K562 (cell line): Measurements from ENCODE around the gene TMEM141.
A peak's percentile ranks its signal among the peaks of the same experiment; 100 is the strongest.

Experiments
- DMBX1 ChIP-seq: fragments of 250-450 bp; sonication (Bioruptor Pico); IDR thresholded peaks from 2 replicates; pipeline ENCODE4 v1.8.0; 2022; ENCODE audit warnings: inconsistent platforms, mild to moderate bottlenecking, moderate library complexity, borderline replicate concordance
- GATA2 ChIP-seq: sonication (generic); formaldehyde crosslinking; IDR thresholded peaks from 2 replicates; pipeline ENCODE4 v1.4.0; 2020; ENCODE audit warnings: mild to moderate bottlenecking, missing genetic modification reagents
- HDAC2 ChIP-seq: fragments of 450-650 bp; IDR thresholded peaks from 2 replicates; pipeline ENCODE4 v1.6.1; 2016; ENCODE audit warnings: mild to moderate bottlenecking
- HMG20A ChIP-seq: fragments of 450-650 bp; formaldehyde crosslinking; conservative IDR thresholded peaks from 2 replicates; pipeline ENCODE4 v1.4.0; 2020; ENCODE audit warnings: mild to moderate bottlenecking, mixed read lengths
- KAT2B ChIP-seq: IDR thresholded peaks from one replicate; pipeline ENCODE4 v1.6.1; 2012; ENCODE audit warnings: low read depth, mild to moderate bottlenecking, control low read depth, inconsistent platforms, low read length, moderate library complexity
- LEF1 ChIP-seq: fragments of 450-650 bp; IDR thresholded peaks from 2 replicates; pipeline ENCODE4 v1.6.1; 2016; ENCODE audit warnings: mild to moderate bottlenecking
- NR2C2 ChIP-seq, 2 experiments: fragments of 200-800 bp in 1 of 2; sonication (Bioruptor generic) in 1 of 2; sonication (generic) in 1 of 2; formaldehyde crosslinking in 1 of 2; IDR thresholded peaks; 2 replicates each; pipeline versions ENCODE4 v1.6.1 to v1.8.0; 2016 to 2022; ENCODE audit warnings: mild to moderate bottlenecking in 1 of 2, missing compliant biosample characterization in 1 of 2, missing genetic modification characterization in 1 of 2, missing genetic modification reagents in 1 of 2
- SIX5 ChIP-seq, 2 experiments: IDR thresholded peaks; 2 replicates each; pipeline ENCODE4 v1.6.1; 2011; ENCODE audit warnings: low read length in 2 of 2, borderline replicate concordance in 1 of 2, low read depth in 1 of 2, mild to moderate bottlenecking in 1 of 2, moderate library complexity in 1 of 2; ENCODE audit not compliant: insufficient read depth in 1 of 2
- SP2 ChIP-seq: IDR thresholded peaks from 2 replicates; pipeline ENCODE4 v1.6.1; 2011; ENCODE audit warnings: mild to moderate bottlenecking, low read depth, low read length, moderate library complexity; ENCODE audit not compliant: poor library complexity, severe bottlenecking; ENCODE audit errors: extremely low read depth
- ZNF449 ChIP-seq: fragments of 250-450 bp; sonication (Bioruptor Pico); IDR thresholded peaks from 2 replicates; pipeline ENCODE4 v1.8.0; 2022; ENCODE audit warnings: moderate library complexity, mild to moderate bottlenecking, inconsistent platforms
- TF ChIP-seq, protein P1 (sequence below), 3 experiments: IDR thresholded peaks in 2 of 3; conservative IDR thresholded peaks in 1 of 3; 2 replicates each; pipeline ENCODE4 v1.5.1; 2011 to 2012; ENCODE audit warnings: low read length in 3 of 3, mild to moderate bottlenecking in 3 of 3, control low read depth in 2 of 3, improper control_type of control experiment in 1 of 3, inconsistent platforms in 1 of 3, low read depth in 1 of 3, mixed read lengths in 1 of 3, moderate library complexity in 1 of 3; ENCODE audit not compliant: insufficient read depth in 2 of 3
- TF ChIP-seq, protein P2 (sequence below): sonication (generic); formaldehyde crosslinking; IDR thresholded peaks from 2 replicates; pipeline ENCODE4 v1.9.0; 2022; ENCODE audit warnings: mild to moderate bottlenecking, missing genetic modification reagents
- TF ChIP-seq, protein P3 (sequence below): IDR thresholded peaks from 2 replicates; pipeline ENCODE4 v1.6.1; 2014; ENCODE audit warnings: antibody characterized with exemption

DNA sequence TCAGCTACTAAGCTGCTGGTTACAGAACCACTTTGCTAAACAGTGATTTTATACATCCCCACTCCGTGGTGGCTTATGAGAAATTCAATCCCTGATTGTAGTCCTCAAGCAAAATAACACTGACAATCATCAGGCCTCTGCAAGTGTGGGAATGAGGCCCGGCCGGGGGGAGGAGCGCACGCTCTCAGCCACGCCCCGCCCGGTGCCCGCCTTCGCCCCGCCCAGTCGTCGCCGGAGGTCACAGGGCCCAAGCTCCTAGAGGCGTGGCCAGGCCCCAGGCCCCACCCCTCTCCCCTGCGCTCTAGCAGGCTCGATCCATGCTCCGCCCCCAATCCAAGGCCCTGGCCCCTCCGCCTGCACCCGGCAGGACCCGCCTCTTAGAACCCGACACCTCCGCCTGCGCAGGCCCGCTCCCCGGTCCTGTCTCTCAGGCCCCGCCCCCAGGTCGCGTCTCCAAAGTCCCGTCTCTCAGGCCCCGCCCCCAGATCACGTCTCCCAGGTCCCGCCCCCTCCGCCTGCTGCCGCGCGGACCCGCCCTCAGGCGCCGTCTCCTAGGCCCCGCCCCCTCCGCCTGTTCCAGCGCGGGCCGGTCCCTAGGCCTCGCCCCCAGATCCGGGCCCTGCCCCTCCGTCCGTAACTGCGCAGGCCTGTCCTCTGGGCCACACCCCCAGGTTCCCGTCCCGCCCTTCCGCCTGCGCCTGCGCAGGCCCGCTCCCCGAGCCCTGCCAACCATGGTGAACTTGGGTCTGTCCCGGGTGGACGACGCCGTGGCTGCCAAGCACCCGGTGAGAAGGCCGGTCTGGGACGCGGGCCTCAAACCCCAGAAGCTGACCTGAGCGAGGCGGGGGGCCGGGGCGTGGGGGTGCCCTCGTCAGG lies at the start of gene TMEM141:
- no peak for TF ChIP-seq ZNF449 (CRISPR knock-in tag)
- TF ChIP-seq, protein P1, sequence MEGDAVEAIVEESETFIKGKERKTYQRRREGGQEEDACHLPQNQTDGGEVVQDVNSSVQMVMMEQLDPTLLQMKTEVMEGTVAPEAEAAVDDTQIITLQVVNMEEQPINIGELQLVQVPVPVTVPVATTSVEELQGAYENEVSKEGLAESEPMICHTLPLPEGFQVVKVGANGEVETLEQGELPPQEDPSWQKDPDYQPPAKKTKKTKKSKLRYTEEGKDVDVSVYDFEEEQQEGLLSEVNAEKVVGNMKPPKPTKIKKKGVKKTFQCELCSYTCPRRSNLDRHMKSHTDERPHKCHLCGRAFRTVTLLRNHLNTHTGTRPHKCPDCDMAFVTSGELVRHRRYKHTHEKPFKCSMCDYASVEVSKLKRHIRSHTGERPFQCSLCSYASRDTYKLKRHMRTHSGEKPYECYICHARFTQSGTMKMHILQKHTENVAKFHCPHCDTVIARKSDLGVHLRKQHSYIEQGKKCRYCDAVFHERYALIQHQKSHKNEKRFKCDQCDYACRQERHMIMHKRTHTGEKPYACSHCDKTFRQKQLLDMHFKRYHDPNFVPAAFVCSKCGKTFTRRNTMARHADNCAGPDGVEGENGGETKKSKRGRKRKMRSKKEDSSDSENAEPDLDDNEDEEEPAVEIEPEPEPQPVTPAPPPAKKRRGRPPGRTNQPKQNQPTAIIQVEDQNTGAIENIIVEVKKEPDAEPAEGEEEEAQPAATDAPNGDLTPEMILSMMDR (IDR thresholded peaks at IDR 0.05 in 2 of 3, conservative IDR thresholded peaks at IDR 0.05 in 1 of 3; ENCODE audit: insufficient read depth in 2 of 3, low read depth in 1 of 3, low read length in 3 of 3), result no peak; a peak in 2 of 6 replicates
- TF ChIP-seq HDAC2, result no peak
- no peak for TF ChIP-seq LEF1
- no peak for TF ChIP-seq HMG20A (CRISPR knock-in tag)
- no peak for TF ChIP-seq SIX5 (IDR thresholded peaks at IDR 0.05; ENCODE audit: borderline replicate concordance in 1 of 2, insufficient read depth in 1 of 2, low read depth in 1 of 2, low read length in 2 of 2)
- TF ChIP-seq, protein P2, sequence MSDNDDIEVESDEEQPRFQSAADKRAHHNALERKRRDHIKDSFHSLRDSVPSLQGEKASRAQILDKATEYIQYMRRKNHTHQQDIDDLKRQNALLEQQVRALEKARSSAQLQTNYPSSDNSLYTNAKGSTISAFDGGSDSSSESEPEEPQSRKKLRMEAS, result no peak
- no peak for TF ChIP-seq KAT2B
- TF ChIP-seq DMBX1 (CRISPR knock-in tag), result no peak
- no peak for TF ChIP-seq GATA2 (CRISPR knock-in tag)
- no peak for TF ChIP-seq NR2C2 (CRISPR knock-in tag; IDR thresholded peaks at IDR 0.05)
- TF ChIP-seq NR2C2 (tag; IDR thresholded peaks at IDR 0.05), result peak; percentile 48; the same call in 1 of the 2 replicates
- TF ChIP-seq SP2, result no peak
- TF ChIP-seq, protein P3, sequence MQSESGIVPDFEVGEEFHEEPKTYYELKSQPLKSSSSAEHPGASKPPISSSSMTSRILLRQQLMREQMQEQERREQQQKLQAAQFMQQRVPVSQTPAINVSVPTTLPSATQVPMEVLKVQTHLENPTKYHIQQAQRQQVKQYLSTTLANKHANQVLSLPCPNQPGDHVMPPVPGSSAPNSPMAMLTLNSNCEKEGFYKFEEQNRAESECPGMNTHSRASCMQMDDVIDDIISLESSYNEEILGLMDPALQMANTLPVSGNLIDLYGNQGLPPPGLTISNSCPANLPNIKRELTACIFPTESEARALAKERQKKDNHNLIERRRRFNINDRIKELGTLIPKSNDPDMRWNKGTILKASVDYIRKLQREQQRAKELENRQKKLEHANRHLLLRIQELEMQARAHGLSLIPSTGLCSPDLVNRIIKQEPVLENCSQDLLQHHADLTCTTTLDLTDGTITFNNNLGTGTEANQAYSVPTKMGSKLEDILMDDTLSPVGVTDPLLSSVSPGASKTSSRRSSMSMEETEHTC, result no peak
